ENCODE measurements around the gene DNAAF8.
"Not testable (repeated sequence)": the region's sequence is repeated elsewhere in the genome, so short reads cannot be mapped to it uniquely, and the experiment has no call there.

The DNAAF8 gene

DNA sequence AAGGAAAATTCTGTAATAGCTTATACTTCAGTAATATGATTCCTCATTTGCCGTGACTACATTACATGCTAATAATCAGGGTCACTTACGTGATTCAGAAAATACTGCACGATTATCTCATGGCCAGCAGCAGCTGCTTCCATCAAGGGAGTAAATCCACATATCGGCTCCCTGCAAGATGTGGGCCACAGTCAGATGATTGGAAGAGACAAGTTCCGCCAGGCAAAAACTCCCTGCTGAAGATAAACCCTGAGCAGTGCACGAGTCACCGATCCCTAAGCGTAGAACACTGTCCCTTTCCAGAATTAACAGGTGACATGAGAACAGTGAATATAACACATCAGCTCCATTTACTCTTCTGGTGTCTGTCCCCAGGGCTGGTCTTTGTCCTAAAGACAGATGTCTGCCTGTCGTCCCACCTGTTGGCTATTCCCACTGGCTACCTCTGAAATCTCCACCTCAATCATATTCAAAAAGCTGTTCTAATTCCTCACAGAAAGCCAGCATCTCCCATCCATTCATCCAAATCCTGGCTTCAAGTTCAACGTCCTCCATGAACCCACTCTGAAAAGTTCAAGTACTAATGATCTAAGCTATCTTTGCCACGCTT is 9.6 kb upstream of the DNAAF8 start:
- no peak for DNase-seq

DNA sequence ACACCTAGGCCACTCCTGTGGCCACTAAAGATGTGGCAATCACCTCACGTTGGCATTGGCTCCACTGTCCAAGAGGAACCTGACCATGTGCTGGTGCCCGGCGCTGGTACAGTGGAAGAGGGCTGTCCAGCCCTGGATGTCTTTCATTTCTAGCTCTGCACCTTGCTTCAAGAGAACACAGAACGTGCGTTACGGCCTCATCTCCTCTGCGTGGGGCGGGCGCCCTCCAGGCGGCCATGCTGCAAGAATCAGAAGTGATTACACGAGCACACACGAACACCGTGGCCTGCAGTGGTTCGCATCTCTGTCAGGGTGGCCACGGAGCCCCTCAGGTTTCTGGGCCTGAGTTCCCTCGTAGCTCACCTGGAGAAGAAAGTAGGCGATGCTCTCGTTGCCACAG is 7.7 kb upstream of the DNAAF8 start:
- no peak for DNase-seq

DNA sequence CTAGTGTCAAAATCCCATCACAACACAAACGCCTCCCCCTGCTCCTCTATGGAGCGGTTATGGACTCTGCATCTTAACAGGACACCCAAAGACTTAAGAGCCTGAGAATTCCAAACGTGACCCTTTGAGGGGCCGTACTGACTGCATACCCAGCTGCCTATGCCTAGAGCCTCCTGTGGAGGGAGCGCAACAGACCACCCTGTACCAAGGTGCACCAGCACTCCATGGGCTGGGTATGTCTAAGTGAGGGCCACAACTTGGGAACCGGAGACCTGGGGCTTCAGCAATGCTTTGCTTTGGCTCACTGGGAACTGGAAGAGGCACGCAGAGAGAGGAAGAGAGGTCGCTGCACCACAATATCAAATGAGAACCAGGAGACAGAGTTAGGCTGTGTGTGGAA is 5.7 kb upstream of the DNAAF8 start:
- no peak for DNase-seq

DNA sequence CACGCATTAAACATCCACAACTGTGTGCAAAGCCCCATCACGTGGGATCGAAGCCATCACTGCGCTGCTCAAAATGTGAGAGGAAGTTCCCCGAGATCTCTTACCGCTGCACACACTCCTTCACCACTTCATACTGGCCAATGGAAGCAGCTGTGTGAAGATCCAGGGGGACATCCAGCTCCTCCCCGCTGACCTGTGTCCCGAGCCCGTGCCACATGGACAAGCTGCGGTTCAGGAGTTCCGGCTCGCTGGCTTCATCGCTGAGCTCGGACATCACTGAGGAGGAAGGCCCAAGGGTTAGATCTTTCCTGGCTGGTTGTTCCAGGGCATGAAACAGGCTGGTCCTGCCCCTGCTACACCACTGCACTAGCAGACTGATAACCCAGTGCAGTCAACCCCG is 4.5 kb upstream of the DNAAF8 start:
- DNase-seq: no peak

DNA sequence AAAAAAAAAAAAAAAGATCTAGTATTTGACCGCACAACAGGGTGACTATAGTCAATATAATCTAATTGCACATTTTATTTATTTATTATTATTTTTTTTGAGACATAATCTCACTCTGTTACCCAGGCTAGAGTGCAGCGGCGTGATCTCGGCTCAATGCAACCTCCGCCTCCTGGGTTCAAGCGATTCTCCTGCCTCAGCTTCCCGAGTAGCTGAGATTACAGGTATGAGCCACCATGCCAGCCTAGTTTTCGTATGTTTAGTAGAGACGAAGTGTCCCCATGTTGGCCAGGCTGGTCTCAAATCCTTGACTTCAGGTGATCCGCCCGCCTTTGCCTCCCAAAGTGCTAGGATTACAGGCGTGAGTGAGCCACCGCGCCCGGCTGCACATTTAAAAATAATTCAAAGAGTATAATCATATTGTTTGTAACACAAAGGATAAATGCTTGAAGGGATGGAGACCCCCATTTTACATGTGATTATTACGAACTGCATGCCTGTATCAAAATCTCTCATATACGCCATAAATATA is 1.1 kb upstream of the DNAAF8 start:
- no peak for DNase-seq

DNA sequence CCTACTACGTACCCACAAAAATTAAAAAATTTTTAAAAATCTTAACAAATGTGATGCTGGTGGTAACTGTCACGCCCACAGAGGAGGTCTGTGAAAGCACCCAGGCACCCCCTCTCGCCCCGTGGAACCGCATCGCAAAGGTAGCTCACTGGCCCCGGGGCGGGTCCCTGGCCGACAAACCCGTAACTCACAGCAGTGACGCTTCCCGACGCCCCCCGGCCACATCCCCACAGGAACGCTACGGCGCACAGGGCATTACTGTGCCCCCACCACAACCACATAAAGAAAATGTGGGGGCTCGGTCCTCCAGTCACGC is 632 bp upstream of the DNAAF8 start:
- no peak for DNase-seq

DNA sequence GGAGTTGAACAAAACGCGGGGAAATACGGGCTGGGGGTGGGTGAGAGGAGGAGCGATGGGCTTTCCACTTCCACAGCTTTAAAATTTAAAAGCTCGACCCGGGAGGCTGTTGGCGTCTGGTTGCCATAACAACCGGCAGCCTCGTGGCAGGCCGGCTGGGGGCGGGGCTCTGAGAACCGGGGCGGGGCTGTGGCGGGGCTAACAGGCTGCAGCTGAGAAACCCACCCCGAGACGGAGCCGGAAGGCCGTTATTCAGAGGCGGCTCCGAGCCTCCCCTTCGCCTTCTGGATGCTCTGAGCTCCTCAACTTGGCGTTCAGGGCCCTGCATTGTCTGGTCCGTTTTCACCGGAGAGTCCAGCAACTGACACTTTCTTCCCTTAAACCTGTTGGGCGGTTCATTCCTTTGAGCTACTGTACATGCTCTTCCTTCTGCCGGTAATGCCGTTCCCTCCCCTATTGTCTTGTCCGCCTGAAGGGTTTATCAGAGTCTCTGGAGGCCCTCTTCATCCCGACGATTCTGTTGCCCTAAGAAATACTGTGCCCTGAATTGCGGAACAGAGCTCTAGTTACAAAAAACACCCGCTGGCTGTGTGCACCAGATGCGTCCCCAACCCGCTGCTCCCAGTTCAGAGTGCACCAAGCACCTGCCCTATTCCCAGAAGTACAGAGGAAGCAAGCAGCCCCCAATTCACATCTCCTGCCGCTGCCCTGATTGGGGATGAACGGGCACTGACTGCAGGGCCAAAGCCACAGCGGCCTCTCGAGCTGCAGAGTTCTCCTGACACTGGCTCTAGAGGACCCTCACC is 596 bp downstream of the DNAAF8 start:
- peak; percentile 91 for DNase-seq

DNA sequence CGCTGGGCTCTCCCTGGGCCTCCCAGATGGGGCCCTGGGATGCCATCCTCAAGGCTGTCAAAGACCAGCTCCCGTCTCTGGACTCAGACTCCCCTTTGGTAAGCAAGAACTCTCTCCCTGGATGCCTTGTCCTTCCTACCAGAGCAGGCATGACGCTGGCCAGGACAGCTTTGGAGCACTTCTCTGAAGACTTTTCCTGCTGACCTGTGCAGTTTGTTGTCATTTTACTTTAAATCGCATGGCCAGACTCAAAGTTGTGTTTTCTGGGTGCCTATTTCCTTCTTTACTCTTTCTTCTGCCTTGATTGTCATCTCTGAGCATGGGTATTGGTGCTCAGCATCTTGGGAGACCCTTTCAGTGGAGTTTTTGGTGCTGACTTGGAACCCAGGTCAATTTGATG is 2.2 kb downstream of the DNAAF8 start:
- no peak for DNase-seq

DNA sequence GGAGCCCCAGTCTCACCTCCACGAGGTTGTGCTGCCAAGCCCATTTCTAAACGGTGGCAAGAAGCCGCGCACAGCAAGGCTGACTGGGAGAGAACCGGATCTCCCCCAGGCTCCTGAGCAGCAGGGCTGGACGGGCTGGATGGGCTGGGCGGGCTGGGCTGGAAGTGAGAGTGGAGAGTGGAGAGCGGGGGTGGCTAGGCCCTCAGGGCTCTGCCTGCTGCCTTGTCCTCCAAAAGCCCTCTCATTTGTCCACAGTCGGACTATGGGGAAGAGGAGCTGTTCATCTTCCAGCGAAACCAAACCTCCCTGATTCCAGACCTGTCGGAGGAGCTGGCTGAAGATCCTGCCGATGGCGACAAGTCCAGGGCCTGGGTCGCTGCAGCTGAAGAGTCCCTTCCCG is 3.2 kb downstream of the DNAAF8 start:
- no peak for DNase-seq

DNA sequence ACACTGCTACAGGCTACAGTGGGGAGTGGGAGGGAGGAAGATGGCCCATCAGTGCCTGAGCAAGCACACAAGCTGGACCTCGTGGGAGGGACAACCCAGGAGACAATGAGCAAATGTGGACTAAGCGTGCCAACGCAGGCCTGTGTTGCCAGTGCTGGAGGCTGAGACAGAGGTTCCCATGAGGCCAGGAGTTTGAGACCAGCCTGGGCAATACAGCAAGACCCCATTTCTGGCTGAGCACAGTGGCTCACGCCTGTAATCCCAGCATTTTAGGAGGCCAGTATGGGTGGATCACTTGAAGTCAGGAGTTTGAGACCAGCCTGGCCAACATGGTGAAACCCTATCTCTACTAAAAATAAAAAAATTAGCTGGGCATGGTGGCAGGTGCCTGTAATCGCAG is 4.0 kb downstream of the DNAAF8 start:
- DNase-seq: not testable (repeated sequence)

DNA sequence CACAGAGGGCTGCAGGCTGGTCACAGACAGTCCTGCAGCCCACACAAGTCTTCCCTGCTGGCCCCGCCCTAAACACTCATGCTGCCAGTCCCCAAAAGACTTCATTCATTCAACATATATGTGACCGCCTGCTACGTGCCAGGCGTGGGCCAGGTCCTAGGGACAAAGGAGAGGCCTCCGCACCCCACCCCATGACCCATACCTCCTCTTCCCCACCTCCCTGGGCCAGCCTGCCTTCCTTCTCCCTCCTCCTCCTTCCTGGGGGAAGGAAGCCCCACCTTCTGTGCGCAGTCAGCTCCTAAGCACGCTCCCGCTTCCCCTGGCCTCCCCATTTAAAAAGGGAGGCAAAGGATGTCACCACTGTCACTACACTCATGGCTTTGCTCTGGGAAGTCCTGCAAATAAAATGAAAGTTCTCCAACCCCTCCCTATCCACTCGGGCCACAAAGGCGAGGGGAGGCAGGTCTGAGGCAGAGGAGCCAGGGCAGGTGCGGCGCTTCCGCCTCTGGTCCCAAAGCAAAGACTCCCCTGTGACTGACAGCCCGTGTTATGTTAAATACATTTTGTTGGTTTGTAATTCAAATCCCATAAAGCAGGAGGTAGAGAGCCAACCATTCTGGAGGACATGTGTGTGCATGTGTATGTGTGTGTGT is 9.0 kb downstream of the DNAAF8 start:
- no peak for DNase-seq

DNA sequence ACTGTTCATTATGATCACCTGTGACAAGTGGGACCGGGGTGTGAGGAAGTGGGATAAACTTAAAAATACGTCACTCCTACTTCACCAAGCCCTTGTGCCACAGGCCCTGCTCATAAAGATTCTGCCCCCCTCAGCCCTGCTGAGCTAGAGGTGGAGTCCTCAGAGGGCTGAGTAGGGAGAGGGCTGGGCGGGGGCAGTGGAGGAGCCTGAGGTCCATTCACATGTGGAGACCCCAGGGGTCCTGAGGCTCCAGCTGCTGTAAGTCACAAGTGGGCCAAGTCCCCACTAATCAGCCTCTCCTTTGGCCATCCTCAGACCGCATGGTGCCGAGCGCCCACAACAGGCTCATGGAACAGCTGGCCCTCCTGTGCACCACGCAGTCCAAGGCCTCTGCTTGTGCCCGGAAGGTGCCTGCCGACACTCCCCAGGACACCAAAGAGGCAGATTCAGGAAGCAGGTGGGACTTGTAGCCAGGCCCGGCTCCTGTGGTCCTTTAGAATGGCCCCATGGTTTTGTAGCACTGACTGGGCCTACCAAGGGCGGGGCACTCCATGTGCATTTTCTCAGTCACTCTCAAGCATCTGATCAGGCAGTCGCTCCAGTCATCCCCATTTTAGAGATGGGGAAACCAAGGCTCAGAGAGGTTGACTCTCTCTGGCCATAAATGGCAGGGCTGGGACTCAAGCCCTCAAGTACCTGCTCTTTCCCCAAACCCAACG is 10.4 kb downstream of the DNAAF8 start:
- no peak for DNase-seq

DNA sequence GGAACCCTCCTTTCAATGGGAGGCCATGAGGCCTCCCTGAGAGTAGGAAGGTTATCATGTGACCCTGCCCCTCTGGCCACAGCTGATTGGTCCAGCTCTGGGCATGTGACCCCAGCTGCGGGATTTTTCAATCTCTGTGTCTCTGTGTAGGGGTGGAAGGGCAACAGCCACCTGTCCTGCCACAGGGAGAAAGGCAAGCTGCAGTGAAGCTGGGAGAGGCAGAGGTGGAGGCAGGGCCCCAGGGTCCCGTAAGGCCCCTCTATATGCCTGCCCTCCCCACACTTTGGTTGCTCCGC is 10.9 kb downstream of the DNAAF8 start:
- DNase-seq: no peak

DNA sequence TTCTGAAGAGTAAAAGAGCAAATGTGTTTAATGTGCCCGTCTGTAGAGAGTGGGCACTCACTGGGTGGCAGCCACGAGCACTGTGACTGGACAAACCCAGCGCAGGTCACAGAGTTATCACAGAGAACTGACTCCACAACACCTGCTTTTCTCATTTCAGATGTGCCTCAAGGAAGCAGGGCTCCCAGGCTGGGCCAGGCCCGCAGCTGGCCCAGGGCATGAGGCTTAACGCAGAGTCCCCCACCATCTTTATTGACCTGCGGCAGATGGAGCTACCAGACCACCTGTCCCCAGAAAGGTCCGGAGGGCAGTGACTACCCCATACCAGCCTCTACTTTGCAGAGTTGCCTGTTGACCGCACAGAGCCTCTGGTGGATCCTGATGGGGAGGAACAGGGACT is 11.9 kb downstream of the DNAAF8 start:
- no peak for DNase-seq

DNA sequence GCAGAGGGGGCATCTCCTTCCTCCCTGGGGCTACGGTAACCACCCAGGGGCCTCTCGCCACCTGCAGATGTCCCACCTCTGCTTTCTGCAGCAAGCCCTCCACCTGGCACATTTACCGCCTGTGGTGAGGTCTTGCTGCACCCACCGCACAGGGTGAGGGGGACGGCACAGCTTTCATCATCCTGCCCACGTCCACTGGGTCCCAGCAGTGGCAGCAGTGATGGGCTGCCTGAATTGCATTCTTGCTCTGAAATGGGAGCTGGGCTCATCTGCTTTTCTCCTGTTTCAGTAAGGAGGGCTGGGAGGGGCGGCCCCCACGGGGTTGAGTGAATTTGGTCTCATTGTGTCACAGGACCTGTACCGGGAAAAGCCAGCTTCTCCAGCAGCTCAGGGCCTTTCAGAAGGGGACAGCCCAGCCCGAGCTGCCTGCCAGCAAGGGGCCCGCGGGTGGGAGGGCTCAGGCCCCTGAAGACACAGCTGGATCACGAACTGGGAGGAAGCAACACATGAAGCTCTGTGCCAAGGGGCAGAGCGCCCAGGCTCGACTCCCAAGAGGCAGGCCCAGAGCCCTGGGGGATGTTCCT is 12.7 kb downstream of the DNAAF8 start:
- DNase-seq: no peak

DNA sequence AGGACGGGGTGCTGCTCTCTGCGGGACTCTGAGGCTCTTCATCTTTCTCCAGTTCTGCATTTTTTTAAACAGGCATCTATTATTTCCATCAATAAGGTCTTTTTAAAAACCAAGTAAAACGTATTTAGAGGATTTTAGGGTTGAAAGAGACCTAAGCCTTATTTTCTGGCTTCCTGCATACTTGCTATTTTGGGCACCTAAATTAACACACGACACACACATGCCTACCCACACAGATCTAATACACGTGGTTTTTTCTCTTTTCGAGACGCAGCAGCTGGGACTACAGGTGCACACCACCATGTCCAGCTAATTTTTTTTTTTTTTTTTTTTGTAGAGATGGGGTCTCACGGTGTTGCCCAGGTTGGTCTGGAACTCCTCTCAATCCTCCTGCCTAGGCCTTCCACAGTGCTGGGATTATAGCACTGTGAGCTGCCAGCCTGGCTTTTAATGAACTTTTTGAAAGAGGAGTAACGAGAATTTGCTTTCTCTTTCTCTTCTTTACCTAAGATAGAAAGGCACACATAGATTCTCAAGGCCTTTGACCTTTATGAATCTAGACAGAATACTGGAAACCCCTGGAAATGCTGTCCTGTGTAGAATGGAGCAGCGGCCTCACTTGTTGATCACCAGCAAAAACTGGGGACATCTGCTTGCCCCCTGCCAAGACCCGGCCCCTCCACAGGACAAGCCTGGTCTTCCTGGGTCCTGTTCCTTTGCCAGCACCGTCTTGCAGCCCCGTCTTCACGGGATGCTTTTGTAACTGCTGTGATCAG is 13.8 kb downstream of the DNAAF8 start:
- no peak for DNase-seq

DNA sequence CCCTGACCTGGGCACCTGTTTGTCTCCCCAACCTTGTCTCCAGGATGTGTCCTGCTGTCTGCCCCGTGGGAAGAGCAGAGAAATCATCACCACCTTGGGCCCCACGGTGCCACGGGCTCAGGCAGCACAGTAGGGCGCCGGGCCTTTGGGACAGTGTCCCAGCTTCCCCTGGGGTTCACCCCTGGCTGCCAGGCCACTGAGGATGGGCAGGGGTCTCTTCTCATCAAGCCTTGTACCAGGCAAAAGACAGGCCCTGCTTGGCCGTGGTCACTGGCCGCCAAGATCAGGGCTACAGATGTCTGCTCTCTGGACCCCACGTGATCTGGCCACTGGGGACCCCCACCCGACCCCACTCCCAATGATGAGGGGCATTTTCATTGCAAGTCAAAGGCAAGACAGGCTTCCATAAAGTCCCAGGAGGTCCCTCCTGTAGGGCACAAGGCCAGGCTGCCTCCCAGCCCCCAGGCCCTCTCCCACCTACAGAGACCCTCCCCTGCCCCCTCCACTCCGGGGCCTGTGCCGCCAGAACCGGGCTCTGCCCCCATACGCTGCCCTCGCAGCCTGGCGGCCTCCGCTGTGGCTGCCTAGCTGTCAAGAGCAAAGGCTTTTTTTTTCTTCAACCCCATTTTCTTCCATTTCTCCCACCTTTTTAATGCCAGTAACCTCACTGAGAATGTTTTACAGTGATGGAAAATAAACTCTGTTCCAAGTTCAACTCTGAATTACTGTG is 14.5 kb downstream of the DNAAF8 start:
- no peak for DNase-seq

DNA sequence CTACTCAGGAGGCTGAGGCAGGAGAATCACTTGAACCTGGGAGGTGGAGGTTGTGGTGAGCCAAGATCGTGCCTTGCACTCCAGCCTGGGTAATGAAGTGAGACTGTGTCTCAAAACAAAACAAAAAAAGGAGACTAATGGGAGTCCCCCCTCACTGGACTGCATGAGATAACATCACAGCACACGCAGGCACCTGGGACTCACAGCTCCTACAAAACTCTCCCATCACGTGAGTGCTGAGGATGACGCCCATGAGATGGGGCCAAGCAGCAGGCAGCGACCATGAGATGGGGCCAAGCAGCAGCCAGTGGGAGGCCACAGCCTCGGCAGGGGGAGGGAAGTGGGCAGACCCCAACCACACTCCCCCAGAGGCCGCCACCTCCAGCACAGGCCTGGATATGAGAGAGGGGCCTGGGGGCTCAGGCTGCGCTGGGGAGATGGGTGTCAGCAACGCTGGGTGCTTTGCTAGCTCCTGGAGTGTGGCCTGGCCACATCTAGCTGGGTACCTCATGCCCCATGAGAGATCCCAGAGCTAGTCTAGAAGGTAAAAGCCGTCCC is 15.4 kb downstream of the DNAAF8 start:
- DNase-seq: no peak

DNA sequence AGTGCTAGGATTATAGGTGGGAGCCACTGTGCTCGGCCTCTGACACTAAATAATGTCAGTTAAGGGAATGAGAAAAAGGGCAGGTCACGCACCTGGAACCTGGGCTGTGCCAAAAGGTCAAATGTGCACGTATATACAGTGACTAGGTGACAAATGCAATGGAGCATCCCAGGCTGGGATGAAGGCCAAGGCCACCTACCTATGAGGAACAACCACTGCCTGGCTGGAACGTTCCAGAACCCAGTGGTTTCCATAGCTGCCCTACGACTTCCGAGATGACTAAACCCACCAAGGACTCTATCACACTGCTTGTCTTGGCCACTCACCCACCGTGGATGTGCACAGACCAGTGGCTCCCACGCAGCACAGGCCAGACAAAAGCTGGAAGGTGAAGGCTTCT is 16.6 kb downstream of the DNAAF8 start:
- DNase-seq: no peak

DNA sequence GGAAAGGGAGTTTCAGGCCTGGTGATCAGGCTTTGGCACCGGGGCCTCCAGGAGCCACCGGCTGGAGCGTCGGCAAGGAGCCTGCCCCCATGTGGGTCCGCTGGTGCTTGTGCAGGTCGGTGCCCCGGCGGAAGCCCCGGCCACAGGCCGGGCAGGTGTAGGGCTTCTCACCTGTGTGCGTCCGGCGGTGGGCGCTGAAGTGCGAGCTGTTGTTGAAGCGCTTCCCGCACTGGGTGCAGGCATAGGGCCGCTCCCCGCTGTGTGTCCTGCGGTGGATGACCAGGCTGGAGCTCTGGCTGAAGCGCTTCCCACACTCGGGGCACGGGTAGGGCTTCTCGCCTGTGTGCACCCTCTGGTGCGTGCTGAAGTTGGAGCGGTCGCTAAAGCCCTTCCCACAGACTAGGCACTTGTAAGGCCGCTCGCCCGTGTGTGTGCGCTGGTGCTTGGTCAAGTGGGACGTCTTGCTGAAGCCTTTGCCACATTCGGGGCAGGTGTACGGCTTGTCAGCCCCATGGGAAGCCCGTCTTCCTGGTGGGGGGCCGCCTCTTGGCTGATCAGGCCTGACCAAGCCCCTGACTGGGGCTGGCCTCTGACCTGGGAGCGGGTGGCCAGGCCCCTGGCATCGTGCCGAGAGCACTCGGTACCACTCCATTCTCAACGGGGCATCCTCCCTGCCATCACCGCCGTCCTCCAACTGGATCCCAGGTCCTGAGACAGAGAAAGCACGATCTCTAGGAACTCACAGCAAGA is 18.2 kb downstream of the DNAAF8 start:
- DNase-seq: no peak

DNA sequence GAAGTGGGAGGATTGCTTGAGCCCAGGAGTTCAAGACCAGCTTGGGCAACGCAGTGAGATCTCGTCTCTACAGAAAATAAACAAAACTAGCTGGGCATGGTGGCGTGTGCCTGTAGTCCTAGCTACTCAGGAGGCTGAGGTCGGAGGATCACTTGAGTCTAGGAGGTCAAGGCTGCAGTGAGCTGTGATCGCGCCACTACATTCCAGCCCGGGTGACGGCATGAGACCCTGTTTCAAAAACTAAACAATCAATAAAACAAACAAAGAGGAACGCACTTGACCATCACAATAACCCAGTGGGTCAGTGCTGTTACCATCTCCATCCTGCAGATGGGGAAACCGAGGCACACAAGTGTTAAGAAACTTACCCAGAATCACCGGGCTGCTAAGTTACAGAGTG is 18.9 kb downstream of the DNAAF8 start:
- DNase-seq: no peak

Data from suppressor macrophage treated with lipopolysaccharide for 4 hours (primary cell).